DOHH2 (cell line): ENCODE measurements around the gene SNX7.

Source experiments
- H3F3A ChIP-seq: fragments of 200-600 bp; sonication (generic), shearing (Covaris generic); 2 replicates; pipeline ENCODE4 v1.6.0; 2016; ENCODE audit warnings: antibody characterized with exemption, mild to moderate bottlenecking; ENCODE audit not compliant: control insufficient read depth, insufficient read depth
- H3K27ac ChIP-seq: fragments of 200-600 bp; sonication (generic); 2 replicates; pipeline ENCODE4 v1.5.1; 2014; ENCODE audit warnings: low read depth, mild to moderate bottlenecking, low read length, moderate library complexity
- H3K27me3 ChIP-seq: fragments of 200-600 bp; sonication (generic); 2 replicates; pipeline ENCODE4 v1.6.1; 2014; ENCODE audit warnings: mild to moderate bottlenecking, low read length, mixed read lengths; ENCODE audit not compliant: control insufficient read depth
- H3K36me3 ChIP-seq: fragments of 200-600 bp; sonication (generic); 2 replicates; pipeline ENCODE4 v1.6.1; 2014; ENCODE audit warnings: mild to moderate bottlenecking, low read length, moderate library complexity, mixed read lengths; ENCODE audit not compliant: control insufficient read depth
- H3K4me1 ChIP-seq: fragments of 200-600 bp; sonication (generic); 2 replicates; pipeline ENCODE4 v1.6.1; 2014; ENCODE audit warnings: mild to moderate bottlenecking, low read length, mixed read lengths; ENCODE audit not compliant: control insufficient read depth
- H3K4me2 ChIP-seq: fragments of 200-600 bp; sonication (generic); 2 replicates; pipeline ENCODE4 v1.6.0; 2014; ENCODE audit warnings: mild to moderate bottlenecking, low read length, moderate library complexity
- H3K4me3 ChIP-seq: fragments of 200-600 bp; sonication (generic); 2 replicates; pipeline ENCODE4 v1.5.1; 2014; ENCODE audit warnings: mild to moderate bottlenecking, low read length, mixed read lengths
- H3K79me2 ChIP-seq: fragments of 200-600 bp; sonication (generic); 2 replicates; pipeline ENCODE4 v1.6.1; 2014; ENCODE audit warnings: mild to moderate bottlenecking, low read length, mixed read lengths; ENCODE audit not compliant: control insufficient read depth
- H3K9me2 ChIP-seq: fragments of 200-600 bp; sonication (generic); replicated peaks from 2 replicates; pipeline ENCODE4 v1.6.1; 2014; ENCODE audit warnings: mild to moderate bottlenecking, low read length, mixed read lengths; ENCODE audit not compliant: control insufficient read depth
- H3K9me3 ChIP-seq: fragments of 200-600 bp; sonication (generic); 2 replicates; pipeline ENCODE4 v1.6.1; 2014; ENCODE audit warnings: antibody characterized with exemption, low read length, mixed read lengths; ENCODE audit not compliant: control insufficient read depth, insufficient read depth
- H4K20me1 ChIP-seq: fragments of 200-600 bp; sonication (generic); 2 replicates; pipeline ENCODE4 v1.6.0; 2014; ENCODE audit warnings: low read depth, mild to moderate bottlenecking, antibody characterized with exemption, low read length, moderate library complexity; ENCODE audit not compliant: control insufficient read depth, insufficient read depth
- CTCF ChIP-seq: fragments of 200-600 bp; sonication (generic); IDR thresholded peaks from one replicate; pipeline ENCODE4 v1.5.1; 2014; ENCODE audit warnings: antibody characterized with exemption, mild to moderate bottlenecking, low read depth, low read length; ENCODE audit not compliant: poor library complexity, severe bottlenecking
- EZH2phosphoT487 ChIP-seq: fragments of 200-600 bp; sonication (generic); IDR thresholded peaks from 2 replicates; pipeline ENCODE4 v1.6.1; 2017; ENCODE audit warnings: borderline replicate concordance, mild to moderate bottlenecking, antibody characterized with exemption, low read length, moderate library complexity, mixed read lengths

SNX7 gene

GRCh38 chr1:98764485-98764884 is 103.0 kb downstream of the SNX7 start:
- H3K27me3 ChIP-seq, result no peaks in the 10 kb centered on the region
- TF ChIP-seq EZH2phosphoT487 (no peak), CTCF (no peak)
- H3K9me2 ChIP-seq, result no peaks in the 10 kb centered on the region
- H3K4me3 ChIP-seq, result no peak overlapping the region
- H3K36me3 ChIP-seq, result no peaks in the 10 kb centered on the region
- H3K4me2 ChIP-seq, result no peak overlapping the region
- H3K4me1 ChIP-seq, result no peaks in the 10 kb centered on the region
- no peak overlapping the region for H3K27ac ChIP-seq
- no peaks in the 10 kb centered on the region for H3K79me2 ChIP-seq
- H3F3A ChIP-seq, result no peaks in the 10 kb centered on the region
- no peaks in the 10 kb centered on the region for H3K9me3 ChIP-seq
- H4K20me1 ChIP-seq, result no peaks in the 10 kb centered on the region

- no peaks in the 10 kb centered on the region for H3K9me2 ChIP-seq
- no peaks in the 10 kb centered on the region for H3F3A ChIP-seq
- H3K27me3 ChIP-seq, result no peaks in the 10 kb centered on the region
- TF ChIP-seq EZH2phosphoT487, result no peak
- TF ChIP-seq CTCF, result no peak
- no peaks in the 10 kb centered on the region for H3K4me1 ChIP-seq
- no peak overlapping the region for H3K4me3 ChIP-seq
- no peaks in the 10 kb centered on the region for H3K79me2 ChIP-seq
- H3K27ac ChIP-seq, result no peak overlapping the region
- no peaks in the 10 kb centered on the region for H4K20me1 ChIP-seq
- no peaks in the 10 kb centered on the region for H3K9me3 ChIP-seq
- H3K4me2 ChIP-seq, result no peak overlapping the region
- no peaks in the 10 kb centered on the region for H3K36me3 ChIP-seq
These were observed 104.7 kb downstream of the SNX7 start for GRCh38 chr1:98766255-98766654.

- Histone ChIP-seq H3K36me3 (no peaks in the 10 kb centered on the region), H3K4me3 (no peak overlapping the region), H4K20me1 (no peaks in the 10 kb centered on the region), H3K27me3 (no peaks in the 10 kb centered on the region), H3K4me1 (no peaks in the 10 kb centered on the region), H3K9me2 (no peaks in the 10 kb centered on the region), H3K4me2 (no peak overlapping the region), H3K27ac (no peak overlapping the region), H3K9me3 (no peaks in the 10 kb centered on the region), H3K79me2 (no peaks in the 10 kb centered on the region), H3F3A (no peaks in the 10 kb centered on the region)
- TF ChIP-seq EZH2phosphoT487 (no peak), CTCF (no peak)
These were observed 107.6 kb downstream of the SNX7 start for GRCh38 chr1:98769162-98769561.

GRCh38 chr1:98781906-98782305 is 120.4 kb downstream of the SNX7 start:
- H3K27me3 ChIP-seq, result no peaks in the 10 kb centered on the region
- H3K27ac ChIP-seq, result no peak overlapping the region
- no peaks in the 10 kb centered on the region for H3K4me1 ChIP-seq
- no peak overlapping the region for H3K4me3 ChIP-seq
- no peaks in the 10 kb centered on the region for H3K36me3 ChIP-seq
- H4K20me1 ChIP-seq, result no peaks in the 10 kb centered on the region
- H3K9me2 ChIP-seq, result no peaks in the 10 kb centered on the region
- no peak for TF ChIP-seq CTCF
- TF ChIP-seq EZH2phosphoT487, result no peak
- no peaks in the 10 kb centered on the region for H3K9me3 ChIP-seq
- no peaks in the 10 kb centered on the region for H3K79me2 ChIP-seq
- no peaks in the 10 kb centered on the region for H3F3A ChIP-seq
- H3K4me2 ChIP-seq, result no peak overlapping the region
